HUES64 (cell line): ENCODE measurements around the gene SELP.

Experiments used
- H3K27ac ChIP-seq: 2 replicates; pipeline ENCODE4 v1.7.0; 2013; ENCODE audit warnings: low read depth, low read length, inconsistent platforms
- H3K27me3 ChIP-seq: 2 replicates; pipeline ENCODE4 v1.6.1; 2013; ENCODE audit warnings: mild to moderate bottlenecking, low read length; ENCODE audit not compliant: insufficient read depth
- H3K36me3 ChIP-seq: 2 replicates; pipeline ENCODE4 v1.6.1; 2013; ENCODE audit warnings: mild to moderate bottlenecking, low read length; ENCODE audit not compliant: insufficient read depth
- H3K4me1 ChIP-seq: 2 replicates; pipeline ENCODE4 v1.6.1; 2013; ENCODE audit warnings: mild to moderate bottlenecking, low read length, moderate library complexity; ENCODE audit not compliant: insufficient read depth
- H3K4me3 ChIP-seq: 2 replicates; pipeline ENCODE4 v1.5.1; 2013; ENCODE audit warnings: mild to moderate bottlenecking, low read length, moderate library complexity
- H3K9ac ChIP-seq: 2 replicates; pipeline ENCODE4 v1.6.1; 2013; ENCODE audit warnings: mild to moderate bottlenecking, low read depth, low read length
- H3K9me3 ChIP-seq: 2 replicates; pipeline ENCODE4 v1.6.1; 2013; ENCODE audit warnings: low read depth, low read length; ENCODE audit not compliant: insufficient read depth
- WGBS: fragments of 150-250, 120-280 bp; methylation state at CpG from one replicate; pipeline ENCODE4 v1.1.7; 2013; ENCODE audit warnings: missing lambda C conversion rate; 5-methylcytosine and 5-hydroxymethylcytosine counted together

The SELP gene

GRCh38 chr1:169548282-169548681, 81.6 kb downstream of the SELP start:
- H3K4me1 ChIP-seq: no peaks in the 10 kb centered on the region; the same call in 1 of the 2 replicates
- H3K27me3 ChIP-seq: no peaks in the 10 kb centered on the region
- H3K9me3 ChIP-seq: no peaks in the 10 kb centered on the region
- H3K36me3 ChIP-seq: no peaks in the 10 kb centered on the region
- H3K4me3 ChIP-seq: no peak overlapping the region
- 96% methylated on average over 2 of the region's 2 CpGs for WGBS
- no peak overlapping the region for H3K27ac ChIP-seq
- no peak overlapping the region for H3K9ac ChIP-seq

GRCh38 chr1:169546087-169546995, 83.6 kb downstream of the SELP start:
- Histone ChIP-seq H3K9ac (no peak overlapping the region), H3K9me3 (no peaks in the 10 kb centered on the region), H3K27ac (no peak overlapping the region), H3K4me3 (no peak overlapping the region), H3K4me1 (no peaks in the 10 kb centered on the region; the same call in 1 of the 2 replicates), H3K36me3 (no peaks in the 10 kb centered on the region), H3K27me3 (no peaks in the 10 kb centered on the region)
- WGBS: 62% methylated on average over 15 of the region's 15 CpGs

GRCh38 chr1:169545472-169545871, 84.5 kb downstream of the SELP start:
- Histone ChIP-seq H3K36me3 (no peaks in the 10 kb centered on the region), H3K9ac (no peak overlapping the region), H3K27ac (no peak overlapping the region), H3K9me3 (no peaks in the 10 kb centered on the region), H3K4me3 (no peak overlapping the region), H3K4me1 (no peaks in the 10 kb centered on the region; the same call in 1 of the 2 replicates), H3K27me3 (no peaks in the 10 kb centered on the region)
- WGBS: 97% methylated on average over 2 of the region's 2 CpGs

- Histone ChIP-seq H3K4me3 (no peak overlapping the region), H3K27ac (no peak overlapping the region), H3K9ac (no peak overlapping the region), H3K4me1 (no peaks in the 10 kb centered on the region; the same call in 1 of the 2 replicates), H3K27me3 (no peaks in the 10 kb centered on the region), H3K36me3 (no peaks in the 10 kb centered on the region), H3K9me3 (no peaks in the 10 kb centered on the region)
- 92% methylated on average over 3 of the region's 3 CpGs for WGBS
Observed at GRCh38 chr1:169538998-169539871, 90.7 kb downstream of the SELP start.
